Measurements from ENCODE around the gene PLAU. TPM values are rescaled to one million over a fixed set of nuclear protein-coding genes. Genes with fewer than 3 reads are reported as not detected.
"Not testable (repeated sequence)": the region's sequence is repeated elsewhere in the genome, so short reads cannot be mapped to it uniquely, and the experiment has no call there.

The PLAU gene
- total RNA-seq, 1 donor from 2014 or later = 29.1 TPM

- DNase-seq = peak; percentile 68
Measured at GRCh38 chr10:73950155-73950948, 39.4 kb downstream of the PLAU start.

GRCh38 chr10:73953665-73954064, 42.7 kb downstream of the PLAU start:
- no peak for DNase-seq

- DNase-seq = no peak
Measured at GRCh38 chr10:73954737-73955136, 43.8 kb downstream of the PLAU start.

- DNase-seq = no peak
Measured at GRCh38 chr10:73955719-73956118, 44.8 kb downstream of the PLAU start.

GRCh38 chr10:73956476-73957359, 45.8 kb downstream of the PLAU start:
- DNase-seq = peak; percentile 57

- no peak for DNase-seq
Measured at GRCh38 chr10:73959484-73960243, 48.7 kb downstream of the PLAU start.

- no peak for DNase-seq
Measured at GRCh38 chr10:73962386-73962785, 51.5 kb downstream of the PLAU start.

GRCh38 chr10:73963533-73963932, 52.6 kb downstream of the PLAU start:
- not testable (repeated sequence) for DNase-seq

GRCh38 chr10:73964743-73965142, 53.8 kb downstream of the PLAU start:
- no peak for DNase-seq

- DNase-seq = not testable (repeated sequence)
Measured at GRCh38 chr10:73965267-73965889, 54.4 kb downstream of the PLAU start.

- peak; percentile 99 for DNase-seq
Measured at GRCh38 chr10:73965890-73966768, 55.2 kb downstream of the PLAU start.

- DNase-seq = no peak
Measured at GRCh38 chr10:73967022-73967429, 56.1 kb downstream of the PLAU start.

Other genes starting within 250 kb of the PLAU start
- 5.4 TPM for gene AGAP5, start 213.0 kb upstream of the PLAU start, total RNA-seq
- gene SEC24C, start 166.8 kb upstream of the PLAU start, total RNA-seq = 39.4 TPM
- gene CHCHD1, start 129.1 kb upstream of the PLAU start, total RNA-seq = 18.6 TPM
- gene ZSWIM8, start 125.5 kb upstream of the PLAU start, total RNA-seq = 48.4 TPM
- 15.4 TPM for gene NDST2, start 99.5 kb upstream of the PLAU start, total RNA-seq
- gene CAMK2G, start 36.6 kb upstream of the PLAU start, total RNA-seq = 19.2 TPM
- 130 TPM for gene VCL, start 87.0 kb downstream of the PLAU start, total RNA-seq
- gene AP3M1, start 239.7 kb downstream of the PLAU start, total RNA-seq = 25.6 TPM
- 42.5 TPM for gene ADK, start 240.1 kb downstream of the PLAU start, total RNA-seq